ENCODE measurements around the gene BIRC2. TPM values are rescaled to one million over a fixed set of nuclear protein-coding genes. Genes with fewer than 3 reads are reported as not detected.

The BIRC2 gene
- total RNA-seq, 2 donors from 2014 or later = 48.7 to 92.9 TPM

- no peak for ATAC-seq (ENCODE audit: insufficient number of reproducible peaks, low FRiP score, low read depth)
- Histone ChIP-seq H3K4me3 (no peak overlapping the region), H3K36me3 (no peaks in the 10 kb centered on the region), H3K4me1 (ENCODE audit: control insufficient read depth in 1 of 2, low read depth in 2 of 2) (no peaks in the 10 kb centered on the region), H3K9me3 (no peaks in the 10 kb centered on the region), H3K27me3 (replicated peaks; ENCODE audit: insufficient read depth) (no peaks in the 10 kb centered on the region), H3K27ac (no peak overlapping the region)
- DNase-seq (ENCODE audit: low spot score) = no peak
- no peak for TF ChIP-seq CTCF (IDR thresholded peaks at IDR 0.05)
These were observed 70.0 kb downstream of the BIRC2 start for GRCh38 chr11:102416976-102417375.

DNA sequence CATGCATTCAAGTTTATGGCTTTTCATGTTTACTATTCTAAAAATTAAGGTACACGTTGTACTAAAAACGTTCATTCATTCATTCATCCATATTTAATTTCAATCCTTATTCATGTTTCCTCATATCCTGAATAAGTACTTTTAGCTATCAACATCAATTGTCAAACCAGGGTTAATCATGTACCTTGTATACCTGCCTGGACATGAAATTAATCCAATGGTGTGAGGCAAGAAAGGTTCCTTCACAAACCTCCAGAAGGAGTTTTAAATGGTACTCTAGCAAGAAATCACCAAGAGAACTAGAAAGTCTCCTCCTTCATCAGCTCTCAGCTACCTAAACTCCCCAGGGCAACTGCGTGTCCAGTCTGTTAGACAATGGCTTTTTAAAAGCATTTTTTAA, 72.2 kb downstream of the BIRC2 start:
- Histone ChIP-seq H3K27ac (no peak overlapping the region), H3K9me3 (no peaks in the 10 kb centered on the region), H3K4me3 (no peak overlapping the region), H3K27me3 (replicated peaks; ENCODE audit: insufficient read depth) (no peaks in the 10 kb centered on the region), H3K36me3 (no peaks in the 10 kb centered on the region), H3K4me1 (ENCODE audit: control insufficient read depth in 1 of 2, low read depth in 2 of 2) (no peaks in the 10 kb centered on the region)
- TF ChIP-seq CTCF (IDR thresholded peaks at IDR 0.05) = no peak
- ATAC-seq (ENCODE audit: insufficient number of reproducible peaks, low FRiP score, low read depth) = no peak
- DNase-seq (ENCODE audit: low spot score) = no peak

DNA sequence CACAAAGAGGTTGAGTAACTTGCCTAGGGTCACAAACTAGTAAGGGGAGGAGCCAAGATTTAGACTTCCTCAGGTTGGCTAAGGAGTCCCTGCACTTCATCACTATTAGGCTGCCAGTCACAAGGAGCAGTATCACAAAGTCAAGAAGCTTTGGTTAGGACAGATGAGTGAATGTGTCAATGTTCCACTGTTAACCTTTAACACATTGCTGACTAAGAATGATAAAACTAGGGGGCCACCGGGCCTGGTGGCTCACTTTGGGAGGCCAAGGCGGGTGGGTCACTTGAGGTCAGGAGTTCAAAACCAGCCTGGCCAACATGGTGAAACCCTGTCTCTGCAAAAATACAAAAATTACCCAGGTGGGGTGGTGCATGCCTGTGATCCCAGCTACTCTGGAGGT, 73.5 kb downstream of the BIRC2 start:
- Histone ChIP-seq H3K4me1 (ENCODE audit: control insufficient read depth in 1 of 2, low read depth in 2 of 2) (no peaks in the 10 kb centered on the region), H3K9me3 (no peaks in the 10 kb centered on the region), H3K27ac (no peak overlapping the region), H3K4me3 (no peak overlapping the region), H3K36me3 (no peaks in the 10 kb centered on the region), H3K27me3 (replicated peaks; ENCODE audit: insufficient read depth) (no peaks in the 10 kb centered on the region)
- ATAC-seq (ENCODE audit: insufficient number of reproducible peaks, low FRiP score, low read depth) (no peak), DNase-seq (ENCODE audit: low spot score) (no peak)
- no peak for TF ChIP-seq CTCF (IDR thresholded peaks at IDR 0.05)

GRCh38 chr11:102421261-102421660, 74.2 kb downstream of the BIRC2 start:
- no peaks in the 10 kb centered on the region for H3K4me1 ChIP-seq (ENCODE audit: control insufficient read depth in 1 of 2, low read depth in 2 of 2)
- no peak for ATAC-seq (ENCODE audit: insufficient number of reproducible peaks, low FRiP score, low read depth)
- no peak overlapping the region for H3K27ac ChIP-seq
- no peak overlapping the region for H3K4me3 ChIP-seq
- no peak for TF ChIP-seq CTCF (IDR thresholded peaks at IDR 0.05)
- H3K36me3 ChIP-seq = no peaks in the 10 kb centered on the region
- no peaks in the 10 kb centered on the region for H3K27me3 ChIP-seq (replicated peaks; ENCODE audit: insufficient read depth)
- DNase-seq (ENCODE audit: low spot score) = no peak
- H3K9me3 ChIP-seq = no peaks in the 10 kb centered on the region

- no peak for TF ChIP-seq CTCF (IDR thresholded peaks at IDR 0.05)
- ATAC-seq (ENCODE audit: insufficient number of reproducible peaks, low FRiP score, low read depth) (no peak), DNase-seq (ENCODE audit: low spot score) (no peak)
- Histone ChIP-seq H3K36me3 (no peaks in the 10 kb centered on the region), H3K4me3 (no peak overlapping the region), H3K27ac (no peak overlapping the region), H3K4me1 (ENCODE audit: control insufficient read depth in 1 of 2, low read depth in 2 of 2) (no peaks in the 10 kb centered on the region), H3K27me3 (replicated peaks; ENCODE audit: insufficient read depth) (no peaks in the 10 kb centered on the region), H3K9me3 (no peaks in the 10 kb centered on the region)
These were observed 76.1 kb downstream of the BIRC2 start for GRCh38 chr11:102422817-102423712.

Data from thoracic aorta (tissue), 2 donors.